Colonic mucosa (tissue), 4 donors: ENCODE data around the gene ECPAS. TPM values are rescaled to one million over a fixed set of nuclear protein-coding genes. Genes with fewer than 3 reads are reported as not detected.

ENCODE experiments used
- DNase-seq: peaks from one replicate; pipeline ENCODE4 v3.0.0-alpha.2; 2020
- H3K27ac ChIP-seq: fragments of 200-600 bp; one replicate; pipeline ENCODE4 v1.8.0; 2021
- H3K27me3 ChIP-seq: fragments of 200-600 bp; one replicate; pipeline ENCODE4 v1.8.0; 2021
- H3K36me3 ChIP-seq: fragments of 200-600 bp; one replicate; pipeline ENCODE4 v1.8.0; 2021
- H3K4me1 ChIP-seq: fragments of 200-600 bp; one replicate; pipeline ENCODE4 v1.8.0; 2021; ENCODE audit warnings: mild to moderate bottlenecking
- H3K4me3 ChIP-seq: fragments of 200-600 bp; one replicate; pipeline ENCODE4 v1.8.0; 2021
- H3K9ac ChIP-seq, 2 donors: one replicate each; pipeline ENCODE4 v1.7.0; 2013; ENCODE audit warnings: control low read depth in 2 of 2, low read depth in 2 of 2, low read length in 2 of 2
- H3K9me3 ChIP-seq: fragments of 200-600 bp; one replicate; pipeline ENCODE4 v1.8.0; 2021
- CTCF ChIP-seq: fragments of 200-600 bp; IDR thresholded peaks from one replicate; pipeline ENCODE4 v1.8.0; 2022; ENCODE audit warnings: antibody characterized with exemption, mild to moderate bottlenecking
- intact Hi-C: fragments of 100-400 bp; cut with DNase I; formaldehyde crosslinking; loops from one replicate; pipeline ENCODE4 v1.14.1; 2022
- total RNA-seq, 2 donors: library from RNA; stranded (reverse); fragmentation: NEBNext Ultra II Directional in 1 of 2; extraction: Animal tissue kit (Norgen Biotek cat#: 25700) in 1 of 2; gene quantifications; one replicate each; pipeline ENCODE4 v1.2.1, GENCODE V29; 2021
- donor health status: healthy.
- donor health status: DM: no; HTN: no; CAD: no.
- donor health status: DM: no; HTN: no; CAD: no.

Gene ECPAS
- total RNA-seq, 2 donors from 2014 or later = 55.1 to 92.5 TPM

GRCh38 chr9:111372297-111372696, 111.9 kb downstream of the ECPAS start:
- no peaks in the 10 kb centered on the region for H3K9me3 ChIP-seq
- H3K36me3 ChIP-seq = peaks cover 8% of the 10 kb centered on the region
- H3K4me1 ChIP-seq = no peaks in the 10 kb centered on the region
- H3K9ac ChIP-seq = no peak overlapping the region
- intact Hi-C loops = loop anchor here (10.0 kb wide), 1 partner anchor 53 kb away; no protein-coding TSS in a partner anchor
- no peaks in the 10 kb centered on the region for H3K27me3 ChIP-seq
- no peak overlapping the region for H3K4me3 ChIP-seq
- H3K27ac ChIP-seq = no peak overlapping the region
- DNase-seq = no peak
- no peak for TF ChIP-seq CTCF

- no peak for DNase-seq
- Histone ChIP-seq H3K4me3 (no peak overlapping the region), H3K9me3 (no peaks in the 10 kb centered on the region), H3K27ac (no peak overlapping the region), H3K36me3 (peaks cover 8% of the 10 kb centered on the region), H3K27me3 (no peaks in the 10 kb centered on the region), H3K9ac (no peak overlapping the region), H3K4me1 (no peaks in the 10 kb centered on the region)
- intact Hi-C loops = no loop called here
- no peak for TF ChIP-seq CTCF
Observed at GRCh38 chr9:111366978-111367377, 117.2 kb downstream of the ECPAS start.

GRCh38 chr9:111362526-111362925, 121.7 kb downstream of the ECPAS start:
- Histone ChIP-seq H3K9ac (no peak overlapping the region), H3K36me3 (no peaks in the 10 kb centered on the region), H3K4me3 (no peak overlapping the region), H3K4me1 (no peaks in the 10 kb centered on the region), H3K9me3 (no peaks in the 10 kb centered on the region), H3K27ac (no peak overlapping the region), H3K27me3 (no peaks in the 10 kb centered on the region)
- no peak for TF ChIP-seq CTCF
- intact Hi-C loops = no loop called here
- no peak for DNase-seq

GRCh38 chr9:111360881-111361280, 123.3 kb downstream of the ECPAS start:
- no peak overlapping the region for H3K9ac ChIP-seq
- no peaks in the 10 kb centered on the region for H3K4me1 ChIP-seq
- H3K9me3 ChIP-seq = no peaks in the 10 kb centered on the region
- no peak overlapping the region for H3K27ac ChIP-seq
- DNase-seq = no peak
- no peak for TF ChIP-seq CTCF
- H3K36me3 ChIP-seq = no peaks in the 10 kb centered on the region
- no peak overlapping the region for H3K4me3 ChIP-seq
- no peaks in the 10 kb centered on the region for H3K27me3 ChIP-seq
- intact Hi-C loops = no loop called here

- peak; percentile 20 for DNase-seq
- intact Hi-C loops = no loop called here
- H3K36me3 ChIP-seq = no peaks in the 10 kb centered on the region
- H3K4me3 ChIP-seq = no peak overlapping the region
- no peaks in the 10 kb centered on the region for H3K9me3 ChIP-seq
- no peaks in the 10 kb centered on the region for H3K4me1 ChIP-seq
- no peaks in the 10 kb centered on the region for H3K27me3 ChIP-seq
- H3K9ac ChIP-seq = no peak overlapping the region
- H3K27ac ChIP-seq = no peak overlapping the region
- TF ChIP-seq CTCF = no peak
Observed at GRCh38 chr9:111356481-111357244, 127.5 kb downstream of the ECPAS start.
